Caco-2 (cell line): ENCODE data around the gene RALBP1. TPM values are rescaled to one million over a fixed set of nuclear protein-coding genes. Genes with fewer than 3 reads are reported as not detected.

ENCODE experiments used
- BruUV-seq: library from RNA; stranded (reverse); fragments of 400-500 nt; replicated peaks from 2 replicates; lab custom pipeline; 2021; lab: Mats Ljungman, UMichigan
- CTCF ChIA-PET: fragments of 300-600 bp; sonication (Branson Sonifier 250); formaldehyde crosslinking; loops from one replicate; lab custom pipeline; 2022; ENCODE audit warnings: antibody characterized with exemption; lab: Charles Lee
- POLR2A ChIA-PET: fragments of 300-600 bp; sonication (Branson Sonifier 250); formaldehyde crosslinking; loops from one replicate; lab custom pipeline; 2022; ENCODE audit warnings: antibody characterized with exemption; lab: Charles Lee
- DNase-seq, 2 experiments: peaks; one replicate each; pipeline versions ENCODE4 v3.0.0 to v3.0.0-alpha.2; 2020 to 2022
- H3K27me3 ChIP-seq: replicated peaks from 2 replicates; pipeline ENCODE4 v1.6.0; 2011; ENCODE audit warnings: low read length; ENCODE audit not compliant: control insufficient read depth, insufficient read depth
- H3K36me3 ChIP-seq: 2 replicates; pipeline ENCODE4 v1.5.1; 2011; ENCODE audit warnings: low read length; ENCODE audit not compliant: control insufficient read depth, insufficient read depth
- H3K4me1 ChIP-seq: fragments of 250-450 bp; sonication (Bioruptor Pico); 2 replicates; pipeline ENCODE4 v1.5.1; 2020; ENCODE audit warnings: mild to moderate bottlenecking
- H3K4me3 ChIP-seq: 2 replicates; pipeline ENCODE4 v1.5.1; 2011; ENCODE audit warnings: low read depth, mild to moderate bottlenecking, control low read depth, low read length
- H3K9me3 ChIP-seq: fragments of 250-450 bp; sonication (Bioruptor Pico); 2 replicates; pipeline ENCODE4 v1.5.1; 2020; ENCODE audit warnings: mild to moderate bottlenecking, moderate library complexity
- H3K27ac Mint-ChIP-seq: one replicate; pipeline ENCODE4 v1.8.0; 2022; ENCODE audit warnings: mixed read lengths; ENCODE audit not compliant: unreplicated experiment
- H3K27me3 Mint-ChIP-seq: one replicate; pipeline ENCODE4 v1.8.0; 2022; ENCODE audit warnings: mixed read lengths; ENCODE audit not compliant: insufficient read depth, unreplicated experiment
- H3K36me3 Mint-ChIP-seq: one replicate; pipeline ENCODE4 v1.8.0; 2022; ENCODE audit warnings: mild to moderate bottlenecking, mixed read lengths; ENCODE audit not compliant: insufficient read depth, unreplicated experiment
- H3K4me1 Mint-ChIP-seq: one replicate; pipeline ENCODE4 v1.8.0; 2022; ENCODE audit warnings: low read depth, mixed read lengths; ENCODE audit not compliant: unreplicated experiment
- H3K4me3 Mint-ChIP-seq: one replicate; pipeline ENCODE4 v1.8.0; 2022; ENCODE audit warnings: mild to moderate bottlenecking, moderate library complexity, mixed read lengths; ENCODE audit not compliant: unreplicated experiment
- H3K9me3 Mint-ChIP-seq: one replicate; pipeline ENCODE4 v1.8.0; 2022; ENCODE audit warnings: mixed read lengths; ENCODE audit not compliant: unreplicated experiment
- intact Hi-C: fragments of 100-400 bp; cut with micrococcal nuclease; formaldehyde crosslinking; loops from one replicate; pipeline ENCODE4 v1.10.0; 2022; ENCODE audit not compliant: unreplicated experiment
- total RNA-seq: library from RNA; stranded (reverse); gene quantifications from 2 replicates; pipeline ENCODE4 v1.2.3, GENCODE V29; 2022
- TF ChIP-seq, protein P1 (sequence below), 2 experiments: fragments of 200-600 bp in 1 of 2; IDR thresholded peaks; 1 replicate in 1 of 2; 2 replicates in 1 of 2; pipeline versions ENCODE4 v1.5.1 to v1.8.0; 2011 to 2022; ENCODE audit warnings: antibody characterized with exemption in 1 of 2, control low read depth in 1 of 2, inconsistent platforms in 1 of 2, low read depth in 1 of 2, low read length in 1 of 2, mild to moderate bottlenecking in 1 of 2, moderate library complexity in 1 of 2; ENCODE audit not compliant: insufficient read depth in 1 of 2, severe bottlenecking in 1 of 2, unreplicated experiment in 1 of 2

The RALBP1 gene
- total RNA-seq, 1 experiment from 2014 or later: 66.3 TPM

DNA sequence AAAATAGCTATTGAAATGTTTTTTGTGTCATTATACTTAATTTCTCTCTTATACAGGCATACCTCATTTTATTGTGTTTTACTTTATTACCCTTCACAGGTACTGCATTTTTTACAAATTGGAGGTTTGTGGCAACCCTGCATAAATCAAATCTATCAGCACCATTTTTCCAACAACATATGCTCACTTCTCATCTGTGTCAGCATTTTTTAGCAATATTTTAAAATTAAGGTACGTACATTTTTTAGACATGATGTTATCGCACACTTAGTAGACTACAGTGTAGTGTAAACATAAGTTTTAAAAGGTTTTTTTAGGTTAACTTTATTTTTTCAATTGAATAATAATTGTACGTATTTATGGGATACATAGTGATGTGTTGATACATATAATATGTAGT lies 30.8 kb upstream of the RALBP1 start:
- H3K4me3 ChIP-seq: no peak overlapping the region
- no peaks in the 10 kb centered on the region for H3K27me3 Mint-ChIP-seq
- no peak for DNase-seq
- H3K9me3 ChIP-seq: peaks cover 4% of the 10 kb centered on the region; the same call in 1 of the 2 replicates
- H3K4me1 ChIP-seq: 0 out of 2 replicates have a peak, but pooled peaks cover 1% of the 10 kb centered on the region
- TF ChIP-seq, protein P1, sequence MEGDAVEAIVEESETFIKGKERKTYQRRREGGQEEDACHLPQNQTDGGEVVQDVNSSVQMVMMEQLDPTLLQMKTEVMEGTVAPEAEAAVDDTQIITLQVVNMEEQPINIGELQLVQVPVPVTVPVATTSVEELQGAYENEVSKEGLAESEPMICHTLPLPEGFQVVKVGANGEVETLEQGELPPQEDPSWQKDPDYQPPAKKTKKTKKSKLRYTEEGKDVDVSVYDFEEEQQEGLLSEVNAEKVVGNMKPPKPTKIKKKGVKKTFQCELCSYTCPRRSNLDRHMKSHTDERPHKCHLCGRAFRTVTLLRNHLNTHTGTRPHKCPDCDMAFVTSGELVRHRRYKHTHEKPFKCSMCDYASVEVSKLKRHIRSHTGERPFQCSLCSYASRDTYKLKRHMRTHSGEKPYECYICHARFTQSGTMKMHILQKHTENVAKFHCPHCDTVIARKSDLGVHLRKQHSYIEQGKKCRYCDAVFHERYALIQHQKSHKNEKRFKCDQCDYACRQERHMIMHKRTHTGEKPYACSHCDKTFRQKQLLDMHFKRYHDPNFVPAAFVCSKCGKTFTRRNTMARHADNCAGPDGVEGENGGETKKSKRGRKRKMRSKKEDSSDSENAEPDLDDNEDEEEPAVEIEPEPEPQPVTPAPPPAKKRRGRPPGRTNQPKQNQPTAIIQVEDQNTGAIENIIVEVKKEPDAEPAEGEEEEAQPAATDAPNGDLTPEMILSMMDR (IDR thresholded peaks at IDR 0.05; ENCODE audit: insufficient read depth in 1 of 2, low read depth in 1 of 2, low read length in 1 of 2, severe bottlenecking in 1 of 2, unreplicated experiment in 1 of 2): no peak
- intact Hi-C loops: no loop called here
- no peaks in the 10 kb centered on the region for H3K27me3 ChIP-seq
- peaks cover 23% of the 10 kb centered on the region for H3K9me3 Mint-ChIP-seq
- no peaks in the 10 kb centered on the region for H3K4me1 Mint-ChIP-seq
- ChIA-PET POLR2A (no interaction called here), CTCF (no interaction called here)
- H3K36me3 Mint-ChIP-seq: no peaks in the 10 kb centered on the region
- no peaks in the 10 kb centered on the region for H3K36me3 ChIP-seq
- no peak overlapping the region for H3K27ac Mint-ChIP-seq
- no peak overlapping the region for H3K4me3 Mint-ChIP-seq
- BruUV-seq: no TSS peak

DNA sequence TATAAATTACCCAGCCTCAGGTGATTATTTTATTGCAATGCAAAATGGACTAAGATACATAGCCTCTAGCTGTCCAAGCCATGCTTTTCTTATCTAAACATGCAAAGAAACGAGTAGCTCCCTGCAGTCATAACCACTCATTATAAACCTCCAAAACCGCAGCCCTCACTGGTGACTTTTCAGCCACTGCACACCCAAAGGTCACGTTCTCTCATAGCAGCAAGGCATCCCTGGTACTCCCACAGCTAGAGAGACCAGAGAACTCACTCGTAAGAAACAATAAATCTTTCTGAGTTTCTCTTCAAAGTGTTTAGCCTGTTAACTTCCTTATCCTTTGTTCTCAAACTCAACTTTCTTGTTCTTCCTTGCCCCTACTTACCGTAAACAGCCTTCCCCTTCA lies 28.5 kb upstream of the RALBP1 start:
- no peak for DNase-seq
- intact Hi-C loops: no loop called here
- CTCF ChIA-PET: no interaction called here
- no peaks in the 10 kb centered on the region for H3K36me3 ChIP-seq
- no peaks in the 10 kb centered on the region for H3K27me3 Mint-ChIP-seq
- H3K4me3 ChIP-seq: no peak overlapping the region
- H3K4me3 Mint-ChIP-seq: no peak overlapping the region
- no TSS peak for BruUV-seq
- no peaks in the 10 kb centered on the region for H3K36me3 Mint-ChIP-seq
- H3K9me3 Mint-ChIP-seq: peaks cover 23% of the 10 kb centered on the region
- no peaks in the 10 kb centered on the region for H3K27me3 ChIP-seq
- peaks cover 4% of the 10 kb centered on the region; the same call in 1 of the 2 replicates for H3K9me3 ChIP-seq
- TF ChIP-seq, protein P1 (IDR thresholded peaks at IDR 0.05; ENCODE audit: insufficient read depth in 1 of 2, low read depth in 1 of 2, low read length in 1 of 2, severe bottlenecking in 1 of 2, unreplicated experiment in 1 of 2): no peak
- 0 out of 2 replicates have a peak, but pooled peaks cover 3% of the 10 kb centered on the region for H3K4me1 ChIP-seq
- H3K4me1 Mint-ChIP-seq: no peaks in the 10 kb centered on the region
- H3K27ac Mint-ChIP-seq: no peak overlapping the region
- POLR2A ChIA-PET: no interaction called here

DNA sequence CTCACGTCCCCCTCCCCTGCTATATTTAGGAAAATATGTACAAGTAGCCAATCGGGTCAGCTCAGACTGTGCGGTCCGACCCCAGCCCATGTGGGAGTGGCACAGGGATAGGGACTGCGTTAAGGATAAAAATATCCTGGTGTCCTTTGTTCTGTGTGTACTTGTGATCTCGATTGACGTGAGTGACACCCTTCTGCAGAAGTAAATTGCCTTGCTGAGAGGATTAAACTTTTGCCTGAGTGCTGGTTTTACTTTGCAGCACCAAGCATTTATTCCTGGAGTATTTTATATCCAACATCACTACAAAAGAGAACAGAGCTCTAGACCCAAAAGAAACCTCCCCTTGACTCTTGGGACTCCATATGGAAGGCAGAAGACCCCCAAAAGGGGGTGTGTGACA lies 28.0 kb upstream of the RALBP1 start:
- intact Hi-C loops: no loop called here
- Mint-ChIP-seq H3K27me3 (no peaks in the 10 kb centered on the region), H3K9me3 (peaks cover 23% of the 10 kb centered on the region), H3K27ac (no peak overlapping the region), H3K4me3 (no peak overlapping the region), H3K36me3 (no peaks in the 10 kb centered on the region), H3K4me1 (no peaks in the 10 kb centered on the region)
- ChIA-PET POLR2A (no interaction called here), CTCF (no interaction called here)
- Histone ChIP-seq H3K4me3 (no peak overlapping the region), H3K36me3 (no peaks in the 10 kb centered on the region), H3K9me3 (peaks cover 4% of the 10 kb centered on the region; the same call in 1 of the 2 replicates), H3K4me1 (0 out of 2 replicates have a peak, but pooled peaks cover 3% of the 10 kb centered on the region), H3K27me3 (no peaks in the 10 kb centered on the region)
- no TSS peak for BruUV-seq
- TF ChIP-seq, protein P1 (IDR thresholded peaks at IDR 0.05; ENCODE audit: insufficient read depth in 1 of 2, low read depth in 1 of 2, low read length in 1 of 2, severe bottlenecking in 1 of 2, unreplicated experiment in 1 of 2): no peak
- no peak for DNase-seq
